KBM-7 (cell line): ENCODE data around the gene ASPHD1.
"Not testable (repeated sequence)": the region's sequence is repeated elsewhere in the genome, so short reads cannot be mapped to it uniquely, and the experiment has no call there.

ENCODE experiments used
- DNase-seq: peaks from one replicate; pipeline ENCODE4 v3.0.0-alpha.2; 2015
- in situ Hi-C: fragments of 300-500 bp; cut with MboI; formaldehyde crosslinking; loops from 2 replicates; pipeline ENCODE4 v1.14.3; 2020; ENCODE audit warnings: low sequenced_read_pairs, low pct_unique_long_range_greater_than_20kb, mixed read lengths

The ASPHD1 gene, protein sequence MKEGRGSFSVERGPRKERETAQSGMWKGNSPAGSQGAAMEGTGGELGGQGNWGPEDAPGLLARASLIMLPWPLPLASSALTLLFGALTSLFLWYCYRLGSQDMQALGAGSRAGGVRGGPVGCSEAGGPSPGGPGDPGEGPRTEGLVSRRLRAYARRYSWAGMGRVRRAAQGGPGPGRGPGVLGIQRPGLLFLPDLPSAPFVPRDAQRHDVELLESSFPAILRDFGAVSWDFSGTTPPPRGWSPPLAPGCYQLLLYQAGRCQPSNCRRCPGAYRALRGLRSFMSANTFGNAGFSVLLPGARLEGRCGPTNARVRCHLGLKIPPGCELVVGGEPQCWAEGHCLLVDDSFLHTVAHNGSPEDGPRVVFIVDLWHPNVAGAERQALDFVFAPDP

DNA sequence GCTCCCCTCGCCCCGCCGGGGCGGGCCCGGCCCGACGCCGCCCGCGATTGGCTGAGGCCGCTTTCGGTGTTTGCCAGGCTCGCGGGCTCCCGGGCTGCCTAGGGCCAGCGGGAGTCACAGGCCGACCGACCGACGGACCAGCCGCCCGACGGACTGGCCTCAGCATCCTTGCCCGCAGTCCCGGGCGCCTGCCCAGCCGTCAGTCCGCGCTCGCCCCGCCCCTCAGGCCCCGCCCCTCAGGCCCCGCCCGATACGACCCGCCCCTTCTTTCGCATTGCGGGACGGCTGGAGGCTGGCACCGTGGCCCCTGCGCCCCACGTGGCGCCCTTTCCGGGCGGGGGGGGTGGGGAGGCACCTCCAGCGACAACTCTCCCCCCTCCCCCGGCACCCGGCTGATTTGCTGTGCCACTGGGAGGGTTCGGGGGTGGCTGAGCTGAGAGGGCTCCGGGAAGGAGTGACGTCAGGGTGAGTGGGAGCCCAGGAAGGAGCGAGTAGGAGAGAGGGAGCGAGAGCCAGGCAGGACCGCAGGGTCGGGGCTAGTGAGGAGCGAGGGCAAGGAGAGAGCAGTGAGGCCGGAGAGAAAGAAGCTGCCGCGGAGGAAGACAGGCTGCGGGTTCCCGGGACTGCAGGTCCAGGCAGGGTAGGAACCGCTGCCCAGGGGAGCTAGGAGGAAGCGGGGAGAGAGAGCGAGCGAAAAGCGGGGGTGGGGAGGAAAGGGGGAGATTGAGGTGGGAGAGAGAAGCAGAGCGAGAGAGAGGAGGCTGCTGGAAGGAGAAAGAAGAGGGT lies at the start of gene ASPHD1:
ASPHD1 (plus strand) TSS at position 387 of the 786 bp plus-strand sequence. CDS start 484 bp downstream, outside the sequence.
- in situ Hi-C loops: no loop called here
- DNase-seq: peak; percentile 77

DNA sequence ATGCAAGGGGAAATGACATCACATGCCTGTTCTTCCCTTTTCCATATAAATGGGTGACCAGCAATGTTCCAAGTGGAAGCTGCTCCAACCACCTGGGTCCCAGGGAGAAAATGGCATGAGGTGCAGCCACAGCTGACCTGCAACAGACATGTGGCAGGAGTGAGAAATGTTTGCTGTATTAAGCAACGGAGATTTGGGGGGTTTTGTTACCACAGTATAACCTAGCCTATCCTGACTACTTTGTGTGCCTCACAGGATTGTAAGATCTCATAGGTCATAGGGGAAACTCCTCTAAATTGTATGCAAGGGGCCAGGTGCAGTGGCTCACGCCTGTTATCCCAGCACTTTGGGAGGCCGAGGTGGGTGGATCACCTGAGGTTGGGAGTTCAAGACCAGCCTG lies 49.3 kb upstream of the ASPHD1 start:
- in situ Hi-C loops: no loop called here

DNA sequence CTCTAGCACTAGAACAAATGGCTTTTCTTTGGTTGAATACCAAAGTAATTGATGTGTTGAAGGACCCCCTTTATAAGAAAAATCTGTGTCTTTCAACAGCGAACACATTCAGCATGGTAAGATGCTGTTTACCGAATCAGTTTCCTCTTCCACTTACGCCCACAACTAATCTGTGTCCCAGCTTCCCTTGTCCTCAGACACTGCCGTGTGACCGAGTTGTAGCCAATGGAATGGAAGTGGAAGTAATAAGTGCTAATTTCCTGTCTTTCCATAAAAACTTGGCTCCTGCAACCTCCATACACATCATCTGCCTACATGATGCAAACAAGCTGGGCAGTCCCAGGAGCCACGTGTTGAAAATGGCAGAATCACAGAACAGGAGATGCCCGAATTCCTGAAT lies 47.6 kb upstream of the ASPHD1 start:
- in situ Hi-C loops: no loop called here
- DNase-seq: no peak

More for the DNA sequence above, 49.3 kb upstream of the ASPHD1 start:
- DNase-seq: no peak

DNA sequence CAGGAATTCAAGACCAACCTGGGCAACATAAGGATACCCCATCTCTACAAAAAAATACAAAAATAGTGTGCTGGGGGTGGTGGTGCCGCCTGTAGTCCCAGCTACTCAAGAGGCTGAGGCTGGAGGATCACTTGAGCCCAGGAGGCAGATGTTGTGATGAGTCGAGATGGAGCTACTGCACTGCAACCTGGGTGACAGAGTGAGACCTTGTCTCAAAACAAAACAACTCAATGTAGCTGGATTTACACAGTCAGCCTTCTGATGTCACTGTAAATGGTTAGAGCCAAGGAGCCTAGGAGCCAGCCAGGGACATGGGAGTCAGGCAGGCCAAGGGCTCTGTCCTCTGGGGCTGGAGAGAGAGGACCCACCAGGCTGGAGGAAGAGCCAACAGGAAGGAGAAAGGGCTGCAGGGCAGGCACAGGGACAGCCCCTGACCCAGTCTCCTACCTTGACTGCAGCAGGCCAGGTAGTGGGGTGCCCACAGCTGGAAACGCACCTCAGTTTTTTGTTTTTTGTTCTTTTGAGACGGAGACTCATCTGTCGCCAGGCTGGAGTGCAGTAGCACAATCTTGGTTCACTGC lies 45.7 kb upstream of the ASPHD1 start:
- in situ Hi-C loops: no loop called here
- DNase-seq: no peak

DNA sequence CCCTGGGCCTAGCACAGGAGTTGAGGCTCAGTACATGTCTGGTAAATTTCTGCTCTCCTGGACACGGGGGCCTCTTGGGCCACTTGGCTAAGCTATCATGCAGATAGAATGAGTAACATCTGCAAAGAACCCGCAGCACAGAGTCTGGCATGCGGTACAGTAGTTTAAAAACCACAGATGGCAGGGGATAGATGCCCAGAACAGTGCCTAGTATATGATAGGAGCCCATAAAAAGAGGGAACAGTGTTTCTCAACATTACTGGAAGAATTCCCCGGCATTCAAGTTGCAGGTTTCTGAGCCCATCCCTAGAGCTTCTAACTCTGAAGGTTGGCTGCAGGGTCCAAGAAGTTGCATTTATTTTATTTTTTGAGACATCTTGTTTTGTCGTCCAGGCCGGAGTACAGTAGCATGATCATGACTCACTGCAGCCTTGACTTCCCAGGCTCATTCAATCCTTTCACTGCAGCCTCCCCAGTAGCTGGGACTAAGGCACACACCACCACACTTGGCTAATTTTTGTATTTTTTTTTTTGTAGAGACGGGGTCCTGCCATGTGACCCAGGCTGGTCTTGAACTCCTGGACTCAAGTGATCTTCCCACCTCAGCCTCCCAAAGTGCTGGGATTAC lies 43.0 kb upstream of the ASPHD1 start:
- DNase-seq: no peak
- in situ Hi-C loops: no loop called here

DNA sequence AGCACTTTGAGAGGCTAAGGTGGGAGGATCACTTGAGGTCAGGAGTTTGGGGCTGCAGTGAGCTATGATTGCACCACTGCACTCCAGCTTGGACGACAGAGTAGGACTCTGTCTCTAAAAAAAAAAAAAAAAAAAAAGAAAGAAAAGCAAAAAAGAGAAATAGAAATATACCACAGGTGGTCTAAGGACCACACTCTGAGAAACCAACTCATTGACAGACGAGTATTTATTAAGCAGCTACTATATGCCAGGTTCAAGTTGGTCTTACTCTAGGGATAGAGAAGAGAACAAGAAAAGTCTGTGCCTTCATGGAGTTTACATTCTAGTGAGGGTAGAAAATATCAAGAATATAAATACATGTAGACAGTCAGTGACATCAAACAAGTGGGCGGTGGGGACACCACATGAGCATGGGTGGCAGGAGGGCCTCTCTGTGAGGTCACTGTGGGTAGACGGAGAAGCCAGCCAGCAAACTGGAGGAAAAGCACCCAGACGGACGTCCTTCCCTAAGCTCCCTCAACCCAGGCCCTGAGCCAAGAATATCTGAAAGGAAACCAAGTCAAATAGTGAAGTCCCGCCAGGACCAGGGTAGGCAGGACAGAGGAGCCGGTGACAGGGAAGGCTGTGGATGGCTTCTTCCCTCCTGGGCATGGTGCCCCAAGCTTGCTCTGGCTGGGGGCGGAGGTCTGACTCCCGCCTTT lies 42.0 kb upstream of the ASPHD1 start:
- no peak for DNase-seq
- in situ Hi-C loops: no loop called here

DNA sequence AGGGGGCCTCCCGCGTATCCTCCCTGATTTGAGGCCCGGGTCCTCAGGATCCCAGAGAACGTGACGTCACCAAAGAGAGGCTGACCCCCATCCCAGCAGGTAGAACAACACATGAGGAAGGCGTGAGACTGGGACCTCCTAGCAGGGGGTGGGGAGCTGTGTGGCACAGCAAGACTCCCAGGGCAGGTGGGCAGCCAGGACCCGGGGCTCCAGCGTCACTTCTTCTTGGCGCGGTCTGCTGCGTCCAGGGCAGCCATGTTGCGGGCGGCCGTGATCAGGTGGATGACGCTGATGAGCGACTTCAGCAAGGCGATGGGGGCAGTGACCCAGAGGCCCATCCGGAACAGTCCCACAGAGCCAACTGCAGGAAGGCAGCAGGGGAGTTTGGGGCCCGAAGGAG lies 41.3 kb upstream of the ASPHD1 start:
- in situ Hi-C loops: no loop called here
- no peak for DNase-seq

DNA sequence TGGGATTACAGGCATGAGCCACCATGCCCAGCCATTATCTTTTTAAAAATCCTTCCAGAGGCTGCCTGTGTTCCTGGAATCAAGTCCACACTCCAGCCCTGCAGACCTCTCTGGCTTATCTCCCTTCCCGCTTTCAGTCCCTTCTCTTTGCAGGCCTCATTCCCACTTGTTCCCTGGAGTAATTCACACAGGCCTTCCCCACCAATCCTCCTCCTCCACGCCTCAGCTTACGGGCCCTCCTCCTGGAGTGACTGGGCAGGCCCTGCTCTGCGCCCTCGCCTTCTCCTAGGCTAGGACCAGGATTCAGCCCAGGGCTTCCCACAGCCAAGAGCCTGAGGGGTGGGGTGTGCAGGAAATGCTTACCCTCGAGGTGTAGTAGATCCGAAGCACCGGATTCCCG lies 40.1 kb upstream of the ASPHD1 start:
- no peak for DNase-seq
- in situ Hi-C loops: no loop called here

DNA sequence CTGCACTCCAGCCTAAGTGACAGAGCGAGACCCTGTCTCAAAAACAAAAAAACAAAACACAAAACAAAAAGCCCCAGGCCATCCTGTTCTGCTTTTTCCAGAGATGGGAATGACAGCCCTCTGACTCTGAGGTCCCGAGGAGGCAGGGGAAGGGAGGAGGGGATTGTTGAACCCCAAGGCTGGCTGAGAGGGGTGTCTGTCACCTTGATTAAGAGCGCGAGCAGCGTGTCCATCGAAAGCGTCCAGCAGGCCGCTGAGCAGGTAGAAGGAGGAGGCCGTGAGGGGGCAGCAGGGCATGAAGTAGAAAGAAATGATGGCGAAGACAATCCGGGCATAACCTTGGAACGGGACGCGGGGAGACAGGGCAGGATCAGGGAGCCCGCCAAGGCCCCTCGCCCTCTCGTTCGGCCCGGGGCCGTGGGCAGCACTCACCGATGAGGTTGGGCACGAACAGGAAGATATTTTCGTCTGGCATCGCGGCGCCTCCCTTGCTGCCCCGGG lies 37.9 kb upstream of the ASPHD1 start:
- DNase-seq: peak; percentile 24
- in situ Hi-C loops: no loop called here

DNA sequence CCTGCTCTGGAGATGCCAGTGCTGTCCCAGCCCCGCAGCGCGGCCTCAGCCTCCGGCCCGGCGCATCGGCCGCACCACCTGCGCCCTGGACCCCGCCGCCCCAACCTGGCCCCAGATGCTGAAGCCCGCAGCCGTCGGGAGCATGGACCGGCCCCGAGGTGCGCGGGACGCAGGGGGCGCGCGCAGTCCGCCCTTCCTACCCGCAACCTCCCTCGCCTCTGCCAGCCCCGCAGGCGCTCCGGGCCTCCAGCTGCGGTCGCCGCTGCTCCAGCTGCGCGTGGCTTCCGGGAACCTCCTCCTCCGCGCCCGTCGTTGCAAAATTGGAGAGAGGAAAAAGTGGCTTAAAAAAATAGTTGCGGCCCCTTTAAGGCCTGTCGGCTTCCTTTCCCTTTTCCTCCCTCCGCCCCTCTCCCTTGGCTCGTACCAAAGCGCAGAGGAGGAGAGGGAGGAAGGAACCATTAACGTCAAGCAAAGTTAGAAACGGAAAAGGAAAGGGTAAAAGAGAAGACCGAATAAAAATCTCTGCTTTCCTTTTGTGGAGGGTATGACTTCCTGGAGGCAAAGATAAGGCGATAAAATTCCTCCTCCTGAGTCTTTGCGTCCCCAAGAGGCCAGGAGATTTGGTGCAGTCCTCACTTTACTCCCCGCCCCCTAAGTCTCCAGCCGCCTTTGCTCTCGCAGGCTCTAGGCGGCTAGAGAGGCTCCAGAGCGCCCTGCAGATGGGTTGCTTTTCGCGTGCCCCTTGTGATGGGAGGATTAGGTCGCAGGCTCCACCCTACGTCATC lies 37.2 kb upstream of the ASPHD1 start, which contains the start of gene CDIPT:
CDIPT (minus strand) TSS at position 343 of the 785 bp plus-strand sequence. CDS start 369 bp downstream, outside the sequence.
- peak; percentile 98 for DNase-seq
- in situ Hi-C loops: no loop called here

DNA sequence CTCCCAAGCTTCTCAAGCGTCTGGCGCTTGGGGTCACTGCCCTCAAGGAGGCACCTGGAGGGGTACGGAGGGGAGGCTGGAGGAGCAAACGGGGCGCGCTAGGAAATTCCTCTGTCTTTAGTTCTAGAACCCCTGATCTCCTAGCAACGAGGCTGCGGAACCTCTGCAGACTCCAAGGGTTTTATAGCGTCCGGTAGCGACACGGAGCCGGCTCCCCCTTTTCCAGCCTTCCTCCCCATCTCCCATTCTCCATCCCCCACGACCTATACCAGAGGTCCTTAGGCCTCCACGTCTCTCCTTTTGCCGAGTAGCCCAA lies 36.7 kb upstream of the ASPHD1 start:
- DNase-seq: no peak
- in situ Hi-C loops: no loop called here

DNA sequence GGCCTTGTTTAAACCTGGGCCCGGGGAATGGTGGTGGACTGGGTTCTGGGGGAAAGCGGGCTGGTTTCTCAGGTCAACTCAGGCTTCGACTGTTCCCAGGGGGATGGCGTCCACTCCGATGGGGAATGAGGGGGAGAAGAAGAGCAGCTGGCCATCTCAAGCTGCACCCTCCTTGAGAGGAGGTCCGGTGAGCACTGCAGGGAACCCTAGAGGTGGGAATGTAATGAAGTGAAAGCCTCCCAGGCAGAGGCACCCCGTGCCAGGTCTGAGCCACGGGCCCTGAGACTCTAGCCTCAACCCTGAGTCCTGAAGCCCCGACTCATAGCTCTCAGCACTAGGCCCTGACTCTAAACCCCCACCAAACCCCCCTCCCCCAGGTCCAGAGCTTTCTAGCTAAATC lies 36.1 kb upstream of the ASPHD1 start:
- in situ Hi-C loops: no loop called here

DNA sequence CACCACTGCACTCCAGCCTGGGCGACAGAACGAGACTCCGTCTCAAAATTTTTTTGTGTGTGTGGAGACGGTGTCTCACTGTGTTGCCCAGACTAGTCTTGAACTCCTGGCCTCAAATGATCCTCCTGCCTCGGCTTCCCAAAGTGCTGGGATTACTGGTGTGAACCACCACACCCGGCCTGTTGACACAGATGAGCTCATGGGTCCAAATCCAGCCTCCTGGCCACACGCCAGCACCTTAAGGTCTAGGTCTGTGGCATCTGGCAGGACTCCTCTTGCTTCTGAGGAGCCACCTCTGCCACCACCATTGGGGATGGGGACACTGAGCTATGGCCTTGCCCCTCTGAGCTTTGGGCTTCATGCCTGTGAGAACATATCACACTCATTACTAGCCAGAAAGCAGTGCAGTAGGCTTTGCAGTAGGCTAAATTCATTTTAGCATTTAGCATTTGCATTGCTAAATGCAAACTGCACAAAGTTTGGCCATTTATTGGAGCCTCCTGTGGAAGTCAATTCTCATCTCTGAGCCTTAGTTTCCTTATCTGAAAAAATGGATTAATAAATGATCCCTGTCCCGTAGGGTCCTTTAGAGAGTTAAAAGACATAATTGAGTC lies 31.8 kb upstream of the ASPHD1 start:
- in situ Hi-C loops: no loop called here
- DNase-seq: no peak

More for the DNA sequence above, 36.1 kb upstream of the ASPHD1 start:
- no peak for DNase-seq

DNA sequence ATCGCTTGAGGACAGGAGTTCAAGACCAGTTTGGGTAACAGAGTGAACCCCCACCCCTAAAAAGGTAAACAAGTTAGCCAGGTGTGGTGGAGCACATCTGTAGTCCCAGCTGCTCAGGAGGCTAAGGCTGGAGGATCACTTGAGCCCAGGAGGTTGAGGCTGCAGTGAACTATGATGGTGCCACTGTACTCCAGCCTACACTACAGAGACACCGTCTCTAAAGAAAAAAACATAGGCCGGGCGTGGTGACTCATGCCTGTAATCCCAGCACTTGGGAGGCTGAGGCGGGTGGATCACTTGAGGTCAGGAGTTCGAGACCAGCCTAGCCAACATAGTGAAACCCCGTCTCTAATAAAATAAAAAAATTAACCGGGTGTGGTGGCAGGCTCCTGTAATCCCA lies 31.2 kb upstream of the ASPHD1 start:
- DNase-seq: not testable (repeated sequence)

DNA sequence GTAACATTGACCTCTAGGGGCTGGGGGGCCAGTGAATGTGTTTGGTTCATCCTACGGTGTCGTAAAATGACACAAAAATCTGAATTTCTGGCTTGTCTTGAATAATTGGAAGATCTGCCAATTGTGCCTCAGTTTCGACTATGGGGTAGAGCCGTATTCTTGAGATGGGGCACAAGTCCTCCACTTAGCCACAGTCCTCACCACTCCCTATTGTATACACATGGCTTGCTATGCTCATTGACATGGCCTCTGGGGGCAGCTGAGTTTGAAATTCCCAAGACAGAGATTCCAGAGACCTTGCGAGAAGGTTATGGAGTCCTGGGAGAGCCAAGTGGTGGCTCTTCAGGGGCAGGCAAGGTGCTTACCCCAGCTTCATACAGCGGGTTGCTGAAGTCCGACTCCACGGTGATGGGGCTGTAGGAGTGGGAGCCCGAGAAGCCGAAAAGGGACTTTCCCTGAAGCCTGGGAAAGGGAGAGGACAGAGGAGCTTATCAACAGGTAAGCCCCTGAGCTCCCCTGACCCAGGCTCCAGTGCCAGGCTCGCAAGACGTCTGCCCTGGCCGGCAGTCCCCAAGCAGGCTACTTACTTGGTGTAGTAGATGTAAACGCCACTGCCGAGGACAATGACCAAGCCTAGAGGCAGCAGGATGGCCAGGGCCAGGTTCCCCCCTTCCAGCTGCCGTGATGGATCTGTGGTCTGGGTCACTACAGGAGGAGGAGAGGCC lies 28.3 kb upstream of the ASPHD1 start:
- in situ Hi-C loops: no loop called here
- DNase-seq: no peak

More for the DNA sequence above, 31.2 kb upstream of the ASPHD1 start:
- in situ Hi-C loops: not testable (repeated sequence)

DNA sequence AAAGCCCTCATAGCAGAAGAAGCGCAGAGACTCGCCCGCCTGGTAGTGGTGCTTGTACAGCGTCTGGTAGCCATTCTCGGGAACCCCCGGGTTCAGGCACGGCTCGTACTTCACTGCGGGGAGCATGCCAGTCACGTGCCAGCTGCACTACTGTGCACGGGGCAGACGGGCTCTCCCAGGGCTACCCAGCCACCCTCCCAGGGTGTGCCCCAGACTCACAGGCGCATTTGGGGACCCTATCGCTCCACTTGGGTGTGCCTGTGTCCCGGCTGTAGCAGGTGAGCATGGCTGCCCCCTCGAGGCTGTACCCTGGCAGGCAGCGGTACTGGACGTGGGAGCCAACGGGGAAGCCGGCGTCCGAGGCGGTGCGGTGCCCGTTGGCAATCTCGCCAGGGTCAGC lies 27.0 kb upstream of the ASPHD1 start:
- in situ Hi-C loops: no loop called here
- no peak for DNase-seq

DNA sequence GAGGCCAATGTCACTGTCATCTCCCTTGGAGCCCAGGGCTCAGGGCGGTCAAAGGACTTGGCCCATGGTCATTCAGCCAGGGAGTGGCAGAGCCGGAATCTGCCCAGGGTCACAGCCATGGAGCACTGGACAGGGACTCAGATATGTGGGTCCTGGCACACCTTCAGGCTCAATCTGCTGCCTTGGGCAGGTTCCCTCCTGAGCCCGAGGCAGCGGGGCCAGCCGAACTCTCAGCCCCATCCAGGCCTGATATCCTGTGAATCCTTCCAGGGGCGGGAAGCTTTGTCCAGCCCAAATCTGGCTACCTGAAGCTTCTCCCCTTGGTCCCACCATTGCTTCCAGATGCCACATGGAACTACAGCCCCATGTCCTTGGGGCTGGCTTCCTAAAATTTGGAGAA lies 25.1 kb upstream of the ASPHD1 start:
- in situ Hi-C loops: no loop called here
- no peak for DNase-seq
